22Rv1 (cell line): ENCODE data around the gene GPR176.

Experiments
- H3K27ac ChIP-seq: fragments of 450-650 bp; 2 replicates; pipeline ENCODE4 v1.5.1; 2017
- ZFX ChIP-seq: fragments of 450-650 bp; IDR thresholded peaks from 2 replicates; pipeline ENCODE4 v1.6.1; 2017; ENCODE audit warnings: antibody characterized with exemption, borderline replicate concordance
- TF ChIP-seq, protein P1 (sequence below): fragments of 450-650 bp; IDR thresholded peaks from 2 replicates; pipeline ENCODE4 v1.5.1; 2017; ENCODE audit warnings: mild to moderate bottlenecking

The GPR176 gene

DNA sequence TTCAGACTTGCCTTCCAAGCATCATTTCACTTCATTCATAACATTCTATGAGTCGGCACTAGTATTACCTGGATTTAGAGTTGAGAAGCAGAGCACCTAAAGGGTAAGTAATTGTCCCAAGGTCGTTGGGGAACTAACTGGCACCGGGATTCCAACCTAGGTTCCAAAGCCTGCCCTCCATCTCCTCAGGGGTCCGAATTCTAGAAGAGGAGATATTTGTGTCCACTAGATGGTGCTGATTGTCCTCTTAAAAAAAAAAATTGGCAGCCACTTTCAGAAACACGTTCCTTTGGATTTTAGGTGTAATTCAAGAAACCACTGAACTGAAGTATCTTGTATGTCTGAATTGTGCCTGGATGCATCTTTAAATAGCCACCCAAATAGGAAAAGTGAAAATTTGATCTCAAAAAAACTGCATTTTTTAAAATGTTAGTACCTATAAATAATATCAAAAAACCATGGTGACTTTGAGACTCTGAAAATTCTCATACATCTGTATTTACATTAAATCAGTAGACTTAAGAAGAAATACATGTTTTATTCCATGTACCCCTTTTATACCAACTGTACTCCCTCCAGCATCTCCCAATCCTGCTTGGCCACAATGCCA is 133.5 kb downstream of the GPR176 start:
- peak overlapping the region; percentile 18; the same call in 1 of the 2 replicates for H3K27ac ChIP-seq
- TF ChIP-seq, protein P1, sequence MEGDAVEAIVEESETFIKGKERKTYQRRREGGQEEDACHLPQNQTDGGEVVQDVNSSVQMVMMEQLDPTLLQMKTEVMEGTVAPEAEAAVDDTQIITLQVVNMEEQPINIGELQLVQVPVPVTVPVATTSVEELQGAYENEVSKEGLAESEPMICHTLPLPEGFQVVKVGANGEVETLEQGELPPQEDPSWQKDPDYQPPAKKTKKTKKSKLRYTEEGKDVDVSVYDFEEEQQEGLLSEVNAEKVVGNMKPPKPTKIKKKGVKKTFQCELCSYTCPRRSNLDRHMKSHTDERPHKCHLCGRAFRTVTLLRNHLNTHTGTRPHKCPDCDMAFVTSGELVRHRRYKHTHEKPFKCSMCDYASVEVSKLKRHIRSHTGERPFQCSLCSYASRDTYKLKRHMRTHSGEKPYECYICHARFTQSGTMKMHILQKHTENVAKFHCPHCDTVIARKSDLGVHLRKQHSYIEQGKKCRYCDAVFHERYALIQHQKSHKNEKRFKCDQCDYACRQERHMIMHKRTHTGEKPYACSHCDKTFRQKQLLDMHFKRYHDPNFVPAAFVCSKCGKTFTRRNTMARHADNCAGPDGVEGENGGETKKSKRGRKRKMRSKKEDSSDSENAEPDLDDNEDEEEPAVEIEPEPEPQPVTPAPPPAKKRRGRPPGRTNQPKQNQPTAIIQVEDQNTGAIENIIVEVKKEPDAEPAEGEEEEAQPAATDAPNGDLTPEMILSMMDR: peak; percentile 79
- TF ChIP-seq ZFX: no peak

DNA sequence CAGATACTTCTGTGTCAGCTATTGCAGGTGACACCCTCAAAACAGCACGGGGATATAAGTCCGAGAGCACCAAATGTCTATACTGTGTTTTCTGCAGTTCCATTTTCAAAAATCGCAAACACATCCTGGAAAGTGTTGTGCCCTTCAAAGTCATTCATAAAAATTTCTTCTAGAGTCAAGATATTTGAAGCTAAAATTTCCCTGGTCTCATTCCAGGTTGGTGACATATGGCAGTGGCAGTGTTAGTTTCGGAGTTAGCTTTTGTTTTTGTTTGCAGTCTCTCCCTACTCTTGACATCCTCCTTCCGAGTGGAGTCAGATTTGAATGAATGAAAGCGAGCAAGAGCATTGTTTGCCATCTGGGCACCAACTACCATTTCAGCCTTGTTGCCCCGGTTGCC is 134.2 kb downstream of the GPR176 start:
- H3K27ac ChIP-seq: peak overlapping the region; percentile 18; the same call in 1 of the 2 replicates
- TF ChIP-seq, protein P1: no peak
- TF ChIP-seq ZFX: no peak

DNA sequence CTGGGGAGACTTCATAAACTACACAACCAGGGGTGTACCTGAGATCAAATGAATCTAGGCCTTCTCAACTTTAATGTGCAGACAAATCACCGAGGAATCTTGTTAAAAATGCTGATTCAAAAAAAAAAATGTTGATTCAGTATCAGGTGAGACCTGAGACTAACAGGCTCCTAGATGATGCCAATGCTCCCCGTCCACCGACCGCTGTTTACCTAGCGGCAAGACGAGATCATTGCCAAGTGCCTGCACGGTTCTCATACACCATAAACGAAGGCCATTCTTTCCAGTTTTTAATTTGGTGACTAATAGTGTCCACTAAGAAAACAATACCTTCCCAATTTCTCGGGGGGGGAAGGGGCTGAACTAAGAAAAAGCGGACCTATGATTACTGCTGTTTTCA is 134.9 kb downstream of the GPR176 start:
- H3K27ac ChIP-seq: peak overlapping the region; percentile 68
- TF ChIP-seq, protein P1: no peak
- TF ChIP-seq ZFX: no peak

DNA sequence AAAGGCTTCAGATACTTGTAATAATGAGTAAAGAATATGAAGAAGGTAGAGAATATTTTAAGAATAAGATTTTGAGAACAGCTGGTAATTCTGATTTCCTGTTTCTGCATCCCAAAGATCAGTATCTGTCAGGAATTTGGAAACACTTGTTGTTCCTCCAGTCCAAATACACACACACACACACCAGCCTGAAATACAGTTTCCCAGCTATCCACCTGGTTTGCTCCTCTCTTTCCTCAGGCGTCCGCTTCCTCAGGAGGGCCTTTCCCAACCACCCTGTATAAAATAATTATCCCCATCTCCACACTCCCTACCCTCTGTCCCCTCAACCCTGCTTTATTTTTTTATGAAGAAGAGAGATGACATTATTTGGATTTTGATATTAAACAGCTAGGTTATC is 135.4 kb downstream of the GPR176 start:
- H3K27ac ChIP-seq: peak overlapping the region; percentile 68

DNA sequence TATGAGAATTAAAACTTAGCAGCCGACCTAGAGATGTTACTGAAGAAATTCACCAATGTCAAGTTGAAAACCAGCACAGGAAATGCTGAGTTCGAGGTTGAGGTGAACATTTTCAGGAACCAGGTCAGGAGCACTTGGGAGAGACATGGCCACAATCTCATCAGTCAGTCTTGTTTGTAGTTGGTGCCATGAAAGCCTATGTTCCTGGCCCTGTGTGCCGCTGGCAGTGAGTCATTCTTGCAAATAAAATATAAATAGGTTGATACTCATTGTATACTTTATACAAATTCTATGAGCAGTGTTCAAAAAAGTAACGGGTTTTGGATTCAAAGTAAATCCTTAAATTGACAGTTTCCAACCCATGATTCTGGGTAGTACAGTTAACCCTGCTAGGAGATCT is 135.9 kb downstream of the GPR176 start:
- TF ChIP-seq, protein P1: no peak
- TF ChIP-seq ZFX: no peak
- peak overlapping the region; percentile 68; the same call in 1 of the 2 replicates for H3K27ac ChIP-seq

More for the DNA sequence above, 135.4 kb downstream of the GPR176 start:
- TF ChIP-seq, protein P1: no peak
- no peak for TF ChIP-seq ZFX

DNA sequence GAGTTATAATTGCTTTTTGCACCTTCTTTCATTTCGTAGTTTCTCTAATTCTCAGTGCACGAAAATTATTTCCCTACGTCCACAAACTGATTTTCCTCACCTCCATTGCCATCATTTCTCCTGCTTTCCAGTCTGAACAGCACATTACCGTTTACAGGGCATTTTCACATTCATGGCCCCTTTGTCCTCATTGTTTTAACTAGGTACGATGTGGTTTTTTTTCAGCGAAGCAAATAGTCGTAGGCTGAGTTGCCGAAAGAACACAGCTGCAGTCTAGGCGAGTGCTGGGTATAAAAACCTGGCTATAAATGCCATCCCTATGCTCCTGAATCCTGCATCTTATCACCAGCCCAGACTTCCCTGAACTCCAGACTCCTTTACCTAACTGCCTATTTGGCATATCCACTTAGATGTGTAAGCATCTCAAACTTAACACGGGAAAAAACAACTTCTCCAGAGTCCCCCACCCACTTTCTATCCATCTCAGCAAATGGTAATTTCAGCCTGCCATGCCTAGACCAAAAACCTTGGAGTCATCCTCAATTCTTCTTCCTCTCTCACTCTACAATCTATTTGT is 136.7 kb downstream of the GPR176 start:
- TF ChIP-seq, protein P1: no peak
- no peak for TF ChIP-seq ZFX
- peak overlapping the region; percentile 68 for H3K27ac ChIP-seq

DNA sequence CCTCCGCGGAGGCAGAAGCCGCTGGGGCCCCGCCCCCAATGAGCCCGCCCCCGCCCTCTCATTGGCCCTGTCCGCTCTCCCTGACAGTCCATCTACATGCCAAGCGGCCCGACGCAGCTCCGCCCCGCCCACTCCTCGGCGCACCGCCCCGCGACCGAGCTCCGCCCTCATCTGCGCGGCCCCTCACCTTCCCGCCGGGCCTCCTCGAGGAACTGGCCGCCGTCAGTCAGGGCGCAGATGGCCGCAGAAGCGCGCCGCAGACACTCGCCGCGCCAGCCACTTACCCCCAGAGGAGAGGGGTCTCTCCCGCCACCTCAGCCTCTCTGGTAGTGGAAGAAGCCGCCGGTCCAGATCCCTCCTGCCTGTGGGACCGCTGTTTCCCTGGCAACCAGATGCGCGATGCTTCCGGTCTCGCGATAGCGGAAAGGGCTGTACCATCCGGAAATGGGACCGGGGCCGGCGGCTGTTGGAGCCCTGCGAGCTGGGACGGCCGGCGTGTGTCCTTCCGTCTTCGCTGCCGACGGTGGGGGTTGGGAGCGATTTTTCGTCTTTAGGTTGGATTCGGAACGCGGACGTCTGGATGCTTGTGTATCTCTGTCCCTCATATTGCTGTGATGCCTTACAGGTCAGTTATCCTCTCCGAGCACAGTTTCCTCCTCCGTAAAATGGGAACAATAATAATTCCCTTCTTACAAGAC is 137.5 kb downstream of the GPR176 start, which contains the start of gene FSIP1:
Gene FSIP1, minus strand, starts transcription at position 401 of the 698 bp plus-strand sequence. CDS start 6,317 bp downstream, outside the sequence.
- no peak for TF ChIP-seq ZFX
- TF ChIP-seq, protein P1: no peak

More for the DNA sequence above, 137.5 kb downstream of the GPR176 start, which contains the start of gene FSIP1:
- H3K27ac ChIP-seq: peak within 1 kb of the TSS; percentile 68
